Measurements from ENCODE around the gene TMEM182. TPM values are rescaled to one million over a fixed set of nuclear protein-coding genes. Genes with fewer than 3 reads are reported as not detected.

Gene TMEM182
- total RNA-seq, 6 experiments from 2014 or later: 1.2 to 5.9 (median 2.3) TPM

DNA sequence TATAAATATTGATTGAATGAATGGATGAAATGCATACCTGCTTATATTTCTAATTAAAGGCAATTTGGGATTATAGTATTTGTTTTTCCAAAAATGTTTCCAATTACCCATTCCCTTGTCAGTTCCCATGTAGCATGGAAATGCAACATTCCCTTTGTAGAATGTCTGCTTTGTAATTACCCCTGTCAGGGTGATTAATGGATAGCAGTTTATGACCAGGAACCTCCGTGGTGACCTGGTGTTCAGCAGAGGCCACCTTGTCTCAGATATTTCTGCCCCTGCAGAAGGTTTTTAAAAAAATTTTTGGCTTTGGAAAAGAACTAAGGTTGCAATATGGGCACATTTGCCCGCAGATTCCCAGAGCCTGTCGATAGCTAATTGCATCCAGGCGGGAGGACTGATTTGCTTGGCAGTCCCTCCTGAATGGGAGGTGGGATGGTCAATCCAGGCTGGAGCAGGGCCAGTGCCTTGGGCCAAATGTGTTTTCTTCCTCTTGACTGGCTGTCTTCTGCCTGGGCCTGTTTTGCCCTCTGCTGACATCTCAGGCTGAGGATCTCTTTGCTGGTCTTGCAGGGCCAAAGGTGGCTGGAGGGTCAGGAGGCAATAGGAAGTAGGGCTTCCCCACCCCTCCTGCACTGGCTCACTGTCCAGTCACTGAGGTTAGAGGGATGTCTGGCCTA is 82.1 kb downstream of the TMEM182 start:
- ATAC-seq (no peak), DNase-seq (no peak)
- Histone ChIP-seq H3K36me3 (no peaks in the 10 kb centered on the region), H3K27me3 (peaks cover 0 to 2% of the 10 kb centered on the region in 2 donors), H3K27ac (no peak overlapping the region), H3K4me3 (no peak overlapping the region), H3K9me3 (no peaks in the 10 kb centered on the region), H3K4me1 (no peaks in the 10 kb centered on the region)
- intact Hi-C loops (cut with DNase I): no loop called here
- 65% methylated on average over 4 of the region's 4 CpGs for WGBS (ENCODE audit: insufficient coverage, low coverage, low lambda C conversion rate, missing lambda C conversion rate)
- TF ChIP-seq CTCF (IDR thresholded peaks at IDR 0.05): no peak

GRCh38 chr2:102844911-102845310 is 83.1 kb downstream of the TMEM182 start:
- WGBS (ENCODE audit: insufficient coverage, low coverage, low lambda C conversion rate, missing lambda C conversion rate): 84% methylated on average over 3 of the region's 3 CpGs

DNA sequence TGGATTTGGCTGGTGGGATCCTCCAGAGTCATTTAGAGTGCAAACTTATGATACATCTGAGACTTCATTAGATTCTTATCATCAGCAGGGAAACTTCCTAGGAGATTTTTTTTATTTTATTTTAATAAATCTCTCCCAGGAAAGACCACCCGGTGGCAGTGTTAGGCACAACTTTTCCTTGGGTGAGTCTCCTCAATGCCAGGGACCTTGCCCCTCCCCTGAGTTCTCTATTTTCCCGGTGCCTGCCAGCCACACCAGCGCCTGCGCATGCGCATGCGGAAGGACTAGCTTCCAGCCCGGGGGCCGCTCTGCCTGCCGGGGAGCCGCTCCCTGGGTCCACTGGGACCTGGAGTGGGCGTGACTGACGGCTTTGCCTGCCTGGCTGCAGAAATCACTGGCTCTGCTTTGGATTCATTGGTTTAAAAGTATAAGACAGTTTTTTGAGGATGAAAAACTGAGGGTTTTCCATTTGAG is 86.6 kb downstream of the TMEM182 start:
- 5% methylated on average over 9 of the region's 12 CpGs for WGBS (ENCODE audit: insufficient coverage, low coverage, low lambda C conversion rate, missing lambda C conversion rate)
- intact Hi-C loops (cut with DNase I): no loop called here
- Histone ChIP-seq H3K27me3 (peaks cover 0 to 4% of the 10 kb centered on the region in 2 donors), H3K9me3 (no peaks in the 10 kb centered on the region), H3K27ac (no peak overlapping the region), H3K36me3 (no peaks in the 10 kb centered on the region), H3K4me1 (no peaks in the 10 kb centered on the region), H3K4me3 (no peak overlapping the region)
- ATAC-seq (peak; percentile 48 to 62 (median 51)), DNase-seq (peak; percentile 54 to 73 (median 55))
- no peak for TF ChIP-seq POLR2A (IDR thresholded peaks at IDR 0.05)
- TF ChIP-seq CTCF (IDR thresholded peaks at IDR 0.05): no peak

More at GRCh38 chr2:102844911-102845310, 83.1 kb downstream of the TMEM182 start:
- DNase-seq (no peak), ATAC-seq (no peak)
- Histone ChIP-seq H3K27me3 (peaks cover 0 to 4% of the 10 kb centered on the region in 2 donors), H3K4me3 (no peak overlapping the region), H3K36me3 (no peaks in the 10 kb centered on the region), H3K4me1 (no peaks in the 10 kb centered on the region), H3K27ac (no peak overlapping the region), H3K9me3 (no peaks in the 10 kb centered on the region)
- intact Hi-C loops (cut with DNase I): no loop called here
- TF ChIP-seq CTCF (IDR thresholded peaks at IDR 0.05): no peak

- Histone ChIP-seq H3K4me1 (no peaks in the 10 kb centered on the region), H3K27me3 (peaks cover 0 to 4% of the 10 kb centered on the region in 2 donors), H3K36me3 (no peaks in the 10 kb centered on the region), H3K27ac (no peak overlapping the region), H3K4me3 (no peak overlapping the region), H3K9me3 (no peaks in the 10 kb centered on the region)
- intact Hi-C loops (cut with DNase I): no loop called here
- no peak for ATAC-seq
- 62% methylated on average over 2 of the region's 6 CpGs for WGBS (ENCODE audit: insufficient coverage, low coverage, low lambda C conversion rate, missing lambda C conversion rate)
- TF ChIP-seq POLR2A (IDR thresholded peaks at IDR 0.05) (no peak), CTCF (IDR thresholded peaks at IDR 0.05) (no peak)
- DNase-seq: no peak
Observed at GRCh38 chr2:102850888-102851287, 89.1 kb downstream of the TMEM182 start.
